ENCODE data around the gene KRTAP9-8.
"Not testable (repeated sequence)": the region's sequence is repeated elsewhere in the genome, so short reads cannot be mapped to it uniquely, and the experiment has no call there.

KRTAP9-8 gene

DNA sequence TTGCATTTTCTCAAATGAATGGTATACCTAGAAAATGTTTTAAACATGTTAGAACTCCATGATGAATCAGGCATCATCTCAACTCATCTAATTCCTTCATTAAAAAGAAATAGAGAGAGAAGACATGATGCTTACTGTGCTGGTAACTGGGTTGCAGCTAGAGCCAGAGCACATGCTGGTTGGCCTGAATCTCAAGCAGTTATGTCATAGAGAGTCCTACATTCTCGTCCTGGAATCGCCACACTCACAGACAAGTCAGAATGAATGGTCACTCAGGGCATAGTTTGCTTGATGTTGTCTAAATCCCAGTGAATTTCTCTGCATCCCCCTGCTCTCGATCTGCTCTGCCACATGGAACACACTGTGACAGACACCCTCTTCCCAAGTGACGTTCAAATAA is 683 bp upstream of the KRTAP9-8 start:
- H3K36me3 Mint-ChIP-seq (ENCODE audit: low read depth); H3K4me3 Mint-ChIP-seq; H3K4me1 Mint-ChIP-seq (ENCODE audit: low read depth); H3K27ac Mint-ChIP-seq; H3K9me3 Mint-ChIP-seq; DNase-seq; H3K27me3 Mint-ChIP-seq: not testable (repeated sequence)

DNA sequence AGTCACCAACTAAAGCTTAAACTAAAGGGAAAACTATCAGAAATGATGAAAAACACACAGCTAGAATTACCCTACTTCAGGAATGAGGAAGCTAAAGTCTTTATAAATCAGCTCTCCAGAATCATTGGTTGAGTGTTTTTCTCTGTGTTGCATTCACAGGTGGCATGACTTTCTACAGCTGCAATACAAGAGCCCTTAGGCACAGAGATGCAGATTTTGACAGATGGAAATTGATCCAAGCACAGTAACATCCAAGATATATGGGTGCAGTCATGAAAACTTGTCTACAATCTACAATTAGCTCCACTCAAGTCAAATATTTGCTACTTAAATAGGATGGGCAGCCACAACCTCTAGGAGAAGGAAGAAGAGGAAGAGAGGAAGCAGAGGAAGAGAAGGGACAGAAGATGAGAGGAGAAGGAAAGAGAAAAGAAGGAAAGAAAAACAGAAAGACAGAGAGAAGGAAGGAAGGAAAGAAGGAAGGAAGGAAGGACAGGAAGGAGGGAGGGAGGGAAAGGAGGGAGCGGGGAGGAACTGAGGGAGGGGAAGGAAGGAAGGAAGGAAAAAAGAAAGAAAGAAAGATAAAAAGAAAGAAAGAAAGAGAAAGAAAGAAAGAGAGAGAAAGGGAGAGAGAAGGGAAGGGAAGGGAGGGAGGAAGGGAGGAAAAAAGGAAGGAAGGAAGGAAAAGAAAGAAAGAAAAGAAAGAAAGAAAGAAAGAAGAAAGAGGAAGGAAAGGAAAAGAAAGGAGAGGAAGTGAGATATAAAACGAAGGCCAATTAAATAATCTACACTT is 9.4 kb downstream of the KRTAP9-8 start:
- H3K36me3 Mint-ChIP-seq (ENCODE audit: low read depth); H3K9me3 Mint-ChIP-seq; H3K4me1 Mint-ChIP-seq (ENCODE audit: low read depth); DNase-seq; H3K27ac Mint-ChIP-seq; H3K4me3 Mint-ChIP-seq; H3K27me3 Mint-ChIP-seq: not testable (repeated sequence)

DNA sequence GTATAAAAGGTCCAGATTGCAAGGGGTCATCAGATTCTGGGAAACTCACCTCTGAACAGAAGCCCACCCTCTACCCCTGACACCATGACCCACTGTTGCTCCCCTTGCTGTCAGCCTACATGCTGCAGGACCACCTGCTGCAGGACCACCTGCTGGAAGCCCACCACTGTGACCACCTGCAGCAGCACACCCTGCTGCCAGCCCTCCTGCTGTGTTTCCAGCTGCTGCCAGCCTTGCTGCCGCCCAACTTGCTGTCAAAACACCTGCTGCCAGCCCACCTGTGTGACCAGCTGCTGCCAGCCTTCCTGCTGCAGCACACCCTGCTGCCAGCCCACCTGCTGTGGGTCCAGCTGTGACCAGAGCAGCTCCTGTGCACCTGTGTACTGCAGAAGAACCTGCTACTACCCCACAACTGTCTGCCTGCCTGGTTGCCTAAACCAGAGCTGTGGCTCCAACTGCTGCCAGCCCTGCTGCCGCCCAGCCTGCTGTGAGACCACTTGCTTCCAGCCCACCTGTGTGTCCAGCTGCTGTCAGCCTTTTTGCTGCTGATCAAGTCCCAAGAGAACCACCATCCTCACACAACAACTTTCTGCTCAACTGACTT is 11.9 kb downstream of the KRTAP9-8 start, which contains the start of gene KRTAP9-4:
KRTAP9-4 (plus strand) TSS at position 51 of the 604 bp plus-strand sequence; CDS start at position 85, 34 bp downstream.
- not testable (repeated sequence) for H3K27me3 Mint-ChIP-seq; H3K4me1 Mint-ChIP-seq (ENCODE audit: low read depth); H3K27ac Mint-ChIP-seq; H3K4me3 Mint-ChIP-seq; H3K9me3 Mint-ChIP-seq; H3K36me3 Mint-ChIP-seq (ENCODE audit: low read depth); DNase-seq

DNA sequence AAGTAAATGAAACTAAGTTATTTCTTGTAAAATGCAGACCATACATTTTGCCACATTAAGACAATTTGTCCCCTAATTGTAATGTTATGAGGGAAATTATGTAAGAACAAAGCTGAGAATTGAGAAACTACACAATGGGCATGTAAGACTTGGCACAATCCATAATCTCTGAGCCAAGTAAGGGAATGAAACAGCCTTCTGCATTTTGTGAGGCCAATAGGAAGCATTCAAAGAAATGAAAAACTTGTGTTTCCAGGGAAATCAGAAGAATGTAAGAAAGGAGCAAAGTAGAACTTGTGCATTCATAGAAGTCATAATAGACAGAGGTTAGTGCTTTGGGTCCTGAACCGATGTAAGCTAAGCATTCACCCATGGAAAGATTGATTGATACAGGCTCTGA is 13.5 kb downstream of the KRTAP9-8 start:
- DNase-seq, result no peak
- H3K27me3 Mint-ChIP-seq, result peaks cover 6% of the 10 kb centered on the region
- H3K4me3 Mint-ChIP-seq, result no peak overlapping the region
- no peak overlapping the region for H3K27ac Mint-ChIP-seq
- H3K4me1 Mint-ChIP-seq (ENCODE audit: low read depth), result no peaks in the 10 kb centered on the region
- no peaks in the 10 kb centered on the region for H3K9me3 Mint-ChIP-seq
- no peaks in the 10 kb centered on the region for H3K36me3 Mint-ChIP-seq (ENCODE audit: low read depth)

DNA sequence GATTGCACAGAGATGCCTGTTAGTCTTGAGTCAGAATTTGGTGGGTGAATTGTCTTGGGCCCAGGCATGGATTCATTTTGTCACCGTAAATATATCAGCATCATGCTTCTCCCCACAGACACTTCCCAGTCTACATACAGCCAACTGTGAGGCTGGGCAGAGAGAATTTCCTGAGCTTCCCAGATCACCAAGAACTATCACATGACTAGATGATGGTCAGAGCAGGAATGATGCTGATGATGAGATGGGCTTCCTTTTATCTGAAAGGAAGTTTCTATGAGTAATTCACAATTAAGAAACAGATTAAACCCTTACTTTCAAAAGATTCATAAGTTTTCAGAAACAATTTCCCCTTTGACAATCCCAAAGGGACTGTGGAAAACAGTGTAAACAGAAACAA is 17.1 kb downstream of the KRTAP9-8 start:
- H3K9me3 Mint-ChIP-seq, result no peaks in the 10 kb centered on the region
- no peak for DNase-seq
- H3K36me3 Mint-ChIP-seq (ENCODE audit: low read depth), result no peaks in the 10 kb centered on the region

DNA sequence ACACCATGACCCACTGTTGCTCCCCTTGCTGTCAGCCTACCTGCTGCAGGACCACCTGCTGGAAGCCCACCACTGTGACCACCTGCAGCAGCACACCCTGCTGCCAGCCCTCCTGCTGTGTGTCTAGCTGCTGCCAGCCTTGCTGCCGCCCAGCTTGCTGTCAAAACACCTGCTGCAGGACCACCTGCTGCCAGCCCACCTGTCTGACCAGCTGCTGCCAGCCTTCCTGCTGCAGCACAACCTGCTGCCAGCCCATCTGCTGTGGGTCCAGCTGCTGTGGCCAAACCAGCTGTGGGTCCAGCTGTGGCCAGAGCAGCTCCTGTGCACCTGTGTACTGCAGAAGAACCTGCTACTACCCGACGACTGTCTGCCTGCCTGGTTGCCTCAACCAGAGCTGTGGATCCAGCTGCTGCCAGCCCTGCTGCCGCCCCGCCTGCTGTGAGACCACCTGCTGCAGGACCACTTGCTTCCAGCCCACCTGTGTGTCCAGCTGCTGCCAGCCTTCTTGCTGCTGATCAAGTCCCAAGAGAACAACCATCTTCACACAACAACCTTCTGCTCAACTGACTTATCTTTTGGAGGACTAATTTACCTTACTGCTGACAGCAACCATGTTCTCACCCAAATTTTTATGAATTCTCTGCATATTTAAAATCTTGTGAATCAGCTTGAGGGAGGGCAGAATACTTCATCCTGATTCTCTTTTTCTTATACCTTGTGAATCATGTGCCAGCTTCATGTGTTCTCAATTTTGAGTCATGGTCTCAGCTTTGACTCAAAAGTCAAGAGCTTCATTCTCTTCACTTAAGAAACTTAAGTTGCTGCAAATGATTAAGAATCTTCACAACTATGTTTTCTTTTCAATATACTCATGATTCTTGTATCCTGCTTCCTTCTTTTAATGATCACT is 17.8 kb downstream of the KRTAP9-8 start, which contains the start of gene KRTAP9-9:
KRTAP9-9 (plus strand) TSS at position 4 of the 910 bp plus-strand sequence.
- H3K36me3 Mint-ChIP-seq (ENCODE audit: low read depth); H3K27ac Mint-ChIP-seq; H3K9me3 Mint-ChIP-seq; DNase-seq; H3K4me3 Mint-ChIP-seq; H3K4me1 Mint-ChIP-seq (ENCODE audit: low read depth): not testable (repeated sequence)
- H3K27me3 Mint-ChIP-seq, result peaks cover 37% of the 10 kb centered on the region

More for the DNA sequence above, 17.1 kb downstream of the KRTAP9-8 start:
- Mint-ChIP-seq H3K4me3 (no peak overlapping the region), H3K4me1 (ENCODE audit: low read depth) (no peaks in the 10 kb centered on the region), H3K27ac (no peak overlapping the region), H3K27me3 (peaks cover 29% of the 10 kb centered on the region)

DNA sequence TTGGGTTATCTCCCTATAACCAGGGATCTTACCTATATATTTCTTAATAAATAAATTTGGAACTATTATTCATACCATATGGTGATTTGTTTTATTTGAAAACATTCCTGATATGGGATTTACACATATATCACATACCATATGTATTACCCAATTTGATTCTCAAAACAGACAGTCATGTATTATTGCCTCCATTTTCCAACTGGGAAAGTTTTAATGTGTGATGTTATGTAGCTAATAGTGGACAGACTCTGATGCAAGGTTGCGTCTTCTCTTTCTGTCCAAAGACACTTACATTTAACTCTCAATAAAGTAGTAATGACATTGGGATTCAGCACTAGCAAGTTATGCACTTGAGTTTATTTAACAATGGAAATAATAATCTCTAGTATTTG is 18.5 kb downstream of the KRTAP9-8 start:
- no peak overlapping the region for H3K4me3 Mint-ChIP-seq
- no peak for DNase-seq
- H3K9me3 Mint-ChIP-seq, result no peaks in the 10 kb centered on the region
- no peak overlapping the region for H3K27ac Mint-ChIP-seq
- no peaks in the 10 kb centered on the region for H3K4me1 Mint-ChIP-seq (ENCODE audit: low read depth)
- H3K27me3 Mint-ChIP-seq, result peaks cover 43% of the 10 kb centered on the region
- H3K36me3 Mint-ChIP-seq (ENCODE audit: low read depth), result no peaks in the 10 kb centered on the region

DNA sequence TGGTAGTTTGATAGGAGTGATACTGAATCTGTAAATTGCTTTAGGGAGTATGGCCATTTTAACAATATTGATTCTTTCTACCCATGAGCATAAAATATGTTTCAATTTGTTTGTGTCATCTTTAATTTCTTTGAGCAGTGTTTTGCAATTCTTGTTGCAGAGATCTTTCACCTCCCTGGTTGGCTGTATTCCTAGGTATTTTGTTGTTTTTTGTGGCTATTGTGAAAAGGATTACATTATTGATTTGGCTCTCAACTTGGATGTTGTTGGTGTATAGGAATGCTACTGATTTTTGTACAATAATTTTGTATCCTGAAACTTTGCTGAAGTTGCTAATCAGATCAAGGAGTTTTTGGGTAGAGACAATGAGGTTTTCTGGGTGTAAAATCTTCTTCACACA is 20.6 kb downstream of the KRTAP9-8 start:
- DNase-seq, result no peak
- H3K4me3 Mint-ChIP-seq, result no peak overlapping the region
- peaks cover 40% of the 10 kb centered on the region for H3K27me3 Mint-ChIP-seq
- H3K9me3 Mint-ChIP-seq, result no peaks in the 10 kb centered on the region
- no peaks in the 10 kb centered on the region for H3K36me3 Mint-ChIP-seq (ENCODE audit: low read depth)
- no peaks in the 10 kb centered on the region for H3K4me1 Mint-ChIP-seq (ENCODE audit: low read depth)
- no peak overlapping the region for H3K27ac Mint-ChIP-seq

DNA sequence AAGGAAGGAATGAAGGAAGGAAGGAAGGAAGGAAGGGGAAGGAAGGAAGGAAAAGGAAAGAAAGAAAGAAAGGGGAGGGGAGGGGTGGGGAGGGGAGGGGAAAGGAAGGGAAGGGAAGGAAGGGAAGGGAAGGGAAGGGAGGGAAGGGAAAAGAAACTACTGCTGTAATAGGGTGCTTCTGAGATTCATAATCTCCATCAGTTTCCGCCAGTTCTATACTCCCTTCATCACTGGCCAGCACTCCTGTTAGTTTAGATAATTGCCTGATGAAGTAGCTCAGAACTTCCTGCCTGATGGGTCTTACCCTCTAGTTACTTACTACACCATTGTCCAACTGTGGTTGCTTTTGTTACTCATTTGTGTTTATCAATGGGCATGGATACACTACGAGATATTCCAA is 25.4 kb downstream of the KRTAP9-8 start:
- Mint-ChIP-seq H3K4me1 (ENCODE audit: low read depth) (no peaks in the 10 kb centered on the region), H3K27me3 (peaks cover 56% of the 10 kb centered on the region), H3K27ac (no peak overlapping the region), H3K36me3 (ENCODE audit: low read depth) (no peaks in the 10 kb centered on the region), H3K4me3 (no peak overlapping the region), H3K9me3 (no peaks in the 10 kb centered on the region)
- DNase-seq, result no peak

DNA sequence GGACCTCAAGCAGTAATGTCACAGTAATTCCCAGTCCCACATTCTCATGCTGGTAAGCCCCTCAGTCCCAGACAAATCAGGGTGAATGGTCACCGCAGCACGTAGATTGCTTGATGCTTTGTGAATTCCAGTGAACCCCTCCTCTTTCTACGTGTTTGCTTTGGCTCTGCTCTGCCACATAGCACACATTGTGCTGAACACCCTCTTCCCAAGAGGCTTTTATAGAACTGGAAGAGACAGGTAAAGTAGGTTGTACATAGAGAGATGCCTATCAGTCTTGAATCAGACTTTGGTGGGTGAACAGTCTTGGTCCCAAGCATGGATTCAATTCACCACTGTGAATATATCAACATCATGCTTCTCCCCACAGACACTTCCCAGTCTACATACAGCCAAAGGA is 26.8 kb downstream of the KRTAP9-8 start:
- DNase-seq, result no peak
- Mint-ChIP-seq H3K9me3 (no peaks in the 10 kb centered on the region), H3K27me3 (peaks cover 50% of the 10 kb centered on the region), H3K4me3 (no peak overlapping the region), H3K36me3 (ENCODE audit: low read depth) (no peaks in the 10 kb centered on the region), H3K27ac (no peak overlapping the region), H3K4me1 (ENCODE audit: low read depth) (no peaks in the 10 kb centered on the region)

DNA sequence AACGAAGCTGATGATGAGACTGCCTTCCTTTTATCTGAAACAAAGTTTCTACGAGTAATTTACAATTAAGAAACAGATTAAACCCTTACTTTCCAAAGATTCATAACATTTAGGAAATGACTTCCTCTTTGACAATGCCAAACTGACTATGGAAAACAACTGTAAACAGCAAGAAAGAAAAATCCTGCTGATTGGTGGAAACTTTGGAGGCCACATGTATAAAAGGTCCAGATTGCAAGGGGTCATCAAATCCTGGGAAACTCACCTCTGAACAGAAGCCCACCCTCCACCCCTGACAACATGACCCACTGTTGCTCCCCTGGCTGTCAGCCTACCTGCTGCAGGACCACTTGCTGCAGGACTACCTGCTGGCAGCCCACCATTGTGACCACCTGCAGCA is 27.3 kb downstream of the KRTAP9-8 start, which contains the start of gene KRTAP9-6:
KRTAP9-6 (plus strand) TSS at position 301 of the 400 bp plus-strand sequence; CDS start at position 301, 0 bp downstream.
- Mint-ChIP-seq H3K36me3 (ENCODE audit: low read depth) (no peaks in the 10 kb centered on the region), H3K9me3 (no peaks in the 10 kb centered on the region), H3K4me3 (no peak within 1 kb of the TSS), H3K27me3 (peaks cover 47% of the 10 kb centered on the region), H3K4me1 (ENCODE audit: low read depth) (no peaks in the 10 kb centered on the region), H3K27ac (no peak within 1 kb of the TSS)
- DNase-seq, result no peak

DNA sequence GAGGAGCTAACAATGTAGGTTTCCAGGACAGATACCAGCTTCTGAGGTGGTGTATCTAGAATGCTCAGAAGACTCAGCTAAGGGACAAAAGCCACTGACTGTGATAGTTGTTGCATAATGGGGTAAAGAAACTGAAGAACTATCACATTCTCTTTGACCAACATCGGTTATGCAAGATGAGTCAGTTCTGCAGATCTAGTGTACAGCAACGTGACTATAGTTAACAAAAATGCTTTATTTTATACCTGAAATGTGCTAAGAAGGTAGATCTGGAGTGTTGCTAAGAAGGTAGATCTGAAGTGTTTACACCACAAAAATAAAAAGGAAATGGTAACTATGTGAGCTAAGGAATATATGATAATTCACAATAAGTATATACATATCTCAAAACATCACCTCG is 29.9 kb downstream of the KRTAP9-8 start:
- no peak overlapping the region for H3K4me3 Mint-ChIP-seq
- H3K27me3 Mint-ChIP-seq, result peaks cover 40% of the 10 kb centered on the region
- H3K4me1 Mint-ChIP-seq (ENCODE audit: low read depth), result peaks cover 12% of the 10 kb centered on the region
- no peaks in the 10 kb centered on the region for H3K36me3 Mint-ChIP-seq (ENCODE audit: low read depth)
- no peaks in the 10 kb centered on the region for H3K9me3 Mint-ChIP-seq
- no peak overlapping the region for H3K27ac Mint-ChIP-seq
- no peak for DNase-seq

DNA sequence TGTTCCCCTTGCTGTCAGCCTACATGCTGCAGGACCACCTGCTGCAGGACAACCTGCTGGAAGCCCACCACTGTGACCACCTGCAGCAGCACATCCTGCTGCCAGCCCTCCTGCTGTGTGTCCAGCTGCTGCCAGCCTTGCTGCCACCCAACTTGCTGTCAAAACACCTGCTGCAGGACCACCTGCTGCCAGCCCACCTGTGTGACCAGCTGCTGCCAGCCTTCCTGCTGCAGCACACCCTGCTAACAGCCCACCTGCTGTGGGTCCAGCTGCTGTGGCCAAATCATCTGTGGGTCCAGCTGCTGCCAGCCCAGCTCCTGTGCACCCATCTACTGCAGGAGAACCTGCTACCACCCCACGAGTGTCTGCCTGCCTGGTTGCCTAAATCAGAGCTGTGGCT is 33.5 kb downstream of the KRTAP9-8 start:
- not testable (repeated sequence) for H3K9me3 Mint-ChIP-seq, H3K4me3 Mint-ChIP-seq, H3K27ac Mint-ChIP-seq

DNA sequence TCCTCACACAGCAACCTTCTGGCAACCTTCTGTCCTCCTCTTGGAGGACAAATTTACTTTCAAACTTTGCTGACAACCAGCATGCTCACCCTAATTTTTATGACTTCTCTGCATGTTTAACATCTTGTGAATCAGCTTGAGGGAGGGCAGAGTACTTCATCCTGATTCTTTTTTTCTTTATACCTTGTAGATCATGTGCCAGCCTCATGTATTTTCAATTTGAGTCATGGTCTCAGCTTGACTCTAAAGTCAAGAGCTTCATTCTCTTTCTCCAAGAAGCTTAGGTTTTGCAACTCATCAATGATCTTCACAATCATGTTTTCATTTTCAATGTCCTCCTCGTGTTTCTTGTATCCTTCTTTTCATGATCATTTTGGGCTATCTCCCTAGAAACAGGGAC is 34.1 kb downstream of the KRTAP9-8 start:
- Mint-ChIP-seq H3K27me3 (peaks cover 41% of the 10 kb centered on the region), H3K36me3 (ENCODE audit: low read depth) (no peaks in the 10 kb centered on the region), H3K4me1 (ENCODE audit: low read depth) (peaks cover 12% of the 10 kb centered on the region), H3K4me3 (no peak overlapping the region), H3K9me3 (no peaks in the 10 kb centered on the region), H3K27ac (no peak overlapping the region)
- DNase-seq, result no peak

More for the DNA sequence above, 33.5 kb downstream of the KRTAP9-8 start:
- DNase-seq; H3K36me3 Mint-ChIP-seq (ENCODE audit: low read depth): not testable (repeated sequence)
- peaks cover 42% of the 10 kb centered on the region for H3K27me3 Mint-ChIP-seq
- H3K4me1 Mint-ChIP-seq (ENCODE audit: low read depth), result peaks cover 12% of the 10 kb centered on the region
